OCI-LY7 (cell line): ENCODE measurements around the gene HAPSTR1. TPM values are rescaled to one million over a fixed set of nuclear protein-coding genes. Genes with fewer than 3 reads are reported as not detected.

ENCODE experiments used
- BruUV-seq: library from RNA; stranded (reverse); fragments of 400-500 nt; replicated peaks from 2 replicates; lab custom pipeline; 2021; lab: Mats Ljungman, UMichigan
- CTCF ChIA-PET: fragments of 300-600 bp; sonication (Branson Sonifier 250); formaldehyde crosslinking; loops from one replicate; lab custom pipeline; 2022; ENCODE audit warnings: antibody characterized with exemption; ENCODE audit not compliant: unreplicated experiment; lab: Charles Lee
- POLR2A ChIA-PET: fragments of 300-600 bp; sonication (Branson Sonifier 250); formaldehyde crosslinking; loops from one replicate; lab custom pipeline; 2022; ENCODE audit warnings: antibody characterized with exemption; lab: Charles Lee
- DNase-seq: peaks from one replicate; pipeline ENCODE4 v3.0.0-alpha.2; 2015; ENCODE audit warnings: low spot score
- H2AFZ ChIP-seq: fragments of 200-600 bp; sonication (generic), shearing (Covaris generic); 2 replicates; pipeline ENCODE4 v1.6.1; 2014; ENCODE audit warnings: mild to moderate bottlenecking, antibody characterized with exemption, low read length, moderate library complexity
- H3K27ac ChIP-seq: fragments of 200-600 bp; sonication (generic); 2 replicates; pipeline ENCODE4 v1.5.1; 2014; ENCODE audit warnings: mixed run types, low read depth, mild to moderate bottlenecking, moderate library complexity, low read length, inconsistent platforms; ENCODE audit not compliant: poor library complexity, severe bottlenecking
- H3K36me3 ChIP-seq: fragments of 200-600 bp; sonication (generic); 2 replicates; pipeline ENCODE4 v1.6.1; 2014; ENCODE audit warnings: mild to moderate bottlenecking, antibody characterized with exemption, low read length, moderate library complexity, mixed read lengths; ENCODE audit not compliant: insufficient read depth
- H3K4me1 ChIP-seq: fragments of 200-600 bp; sonication (generic); 2 replicates; pipeline ENCODE4 v1.5.1; 2014; ENCODE audit warnings: mild to moderate bottlenecking, low read length; ENCODE audit not compliant: insufficient read depth, poor library complexity, severe bottlenecking
- H3K4me2 ChIP-seq: fragments of 200-600 bp; sonication (generic); 2 replicates; pipeline ENCODE4 v1.6.1; 2014; ENCODE audit warnings: mild to moderate bottlenecking, low read length
- H3K4me3 ChIP-seq: fragments of 200-600 bp; sonication (generic); 2 replicates; pipeline ENCODE4 v1.5.1; 2014; ENCODE audit warnings: mild to moderate bottlenecking, low read depth, low read length; ENCODE audit not compliant: poor library complexity, severe bottlenecking
- H3K79me2 ChIP-seq: fragments of 200-600 bp; sonication (generic); 2 replicates; pipeline ENCODE4 v1.6.1; 2016; ENCODE audit warnings: low read depth, mild to moderate bottlenecking, low read length, moderate library complexity, mixed read lengths; ENCODE audit not compliant: insufficient read depth
- H3K9me2 ChIP-seq: fragments of 200-600 bp; sonication (generic); 2 replicates; pipeline ENCODE4 v1.6.1; 2016; ENCODE audit warnings: mild to moderate bottlenecking, low read length, mixed read lengths; ENCODE audit not compliant: insufficient read depth
- H3K9me3 ChIP-seq: fragments of 200-600 bp; sonication (generic); 2 replicates; pipeline ENCODE4 v1.6.1; 2014; ENCODE audit warnings: mild to moderate bottlenecking, mixed run types, low read length, mixed read lengths
- H4K20me1 ChIP-seq: fragments of 200-600 bp; sonication (generic); 2 replicates; pipeline ENCODE4 v1.6.1; 2014; ENCODE audit warnings: mild to moderate bottlenecking, antibody characterized with exemption, low read length, moderate library complexity, mixed read lengths; ENCODE audit not compliant: insufficient read depth
- CTCF ChIP-seq: fragments of 200-600 bp; sonication (generic); conservative IDR thresholded peaks from 2 replicates; pipeline ENCODE4 v1.5.1; 2014; ENCODE audit warnings: mild to moderate bottlenecking, antibody characterized with exemption, low read length, moderate library complexity, mixed read lengths
- EZH2phosphoT487 ChIP-seq: fragments of 200-600 bp; sonication (generic); IDR thresholded peaks from 2 replicates; pipeline ENCODE4 v1.6.1; 2018; ENCODE audit warnings: low read depth, borderline replicate concordance, mild to moderate bottlenecking, mixed run types, antibody characterized with exemption, low read length, moderate library complexity, mixed read lengths
- intact Hi-C: fragments of 100-400 bp; cut with micrococcal nuclease; formaldehyde crosslinking; loops from one replicate; pipeline ENCODE4 v1.10.0; 2022; ENCODE audit not compliant: unreplicated experiment
- total RNA-seq, 2 experiments: library from RNA; depleted of rRNA in 1 of 2; stranded (reverse); fragments of >200 nt in 1 of 2; shearing (Covaris generic) in 1 of 2; gene quantifications; 2 replicates each; pipeline ENCODE4 v1.2.3, GENCODE V29; 2014 to 2022

Gene HAPSTR1
- total RNA-seq, 2 experiments from 2014 or later = 50.9 to 71.5 TPM

GRCh38 chr16:9079430-9079812 lies 12.0 kb upstream of the HAPSTR1 start:
- H3K4me2 ChIP-seq = no peak overlapping the region
- H3K4me1 ChIP-seq = peaks cover 34% of the 10 kb centered on the region
- H3K9me2 ChIP-seq = no peaks in the 10 kb centered on the region
- H3K36me3 ChIP-seq = no peaks in the 10 kb centered on the region
- no peak overlapping the region for H3K4me3 ChIP-seq
- TF ChIP-seq CTCF (no peak), EZH2phosphoT487 (no peak)
- intact Hi-C loops = loop anchor here (1.0 kb wide), 1 partner anchor 12 kb away; the partner anchor contains the start of gene HAPSTR1
- BruUV-seq = no TSS peak
- H3K9me3 ChIP-seq = no peaks in the 10 kb centered on the region
- H3K27ac ChIP-seq = peak overlapping the region; percentile 22
- ChIA-PET CTCF (no interaction called here), POLR2A (interaction anchor here (1.3 to 5.3 kb wide), 3 partner anchors 11 to 18 kb away, joined by 5 to 46 read pairs (median 6); partner anchors contain the start of gene HAPSTR1)
- peak overlapping the region; percentile 39; the same call in 1 of the 2 replicates for H2AFZ ChIP-seq
- H3K79me2 ChIP-seq = no peaks in the 10 kb centered on the region
- no peaks in the 10 kb centered on the region for H4K20me1 ChIP-seq
- no peak for DNase-seq

GRCh38 chr16:9081158-9081557 lies 10.3 kb upstream of the HAPSTR1 start:
- Histone ChIP-seq H3K36me3 (no peaks in the 10 kb centered on the region), H3K9me2 (no peaks in the 10 kb centered on the region), H3K79me2 (no peaks in the 10 kb centered on the region), H3K27ac (no peak overlapping the region), H3K4me2 (no peak overlapping the region), H4K20me1 (no peaks in the 10 kb centered on the region), H2AFZ (peak overlapping the region; percentile 52), H3K4me3 (no peak overlapping the region), H3K9me3 (peaks cover 4% of the 10 kb centered on the region; the same call in 1 of the 2 replicates), H3K4me1 (peaks cover 44% of the 10 kb centered on the region)
- POLR2A ChIA-PET = interaction anchor here (0.7 to 5.3 kb wide), 2 partner anchors 10 to 1226 kb away, joined by 3 to 46 read pairs; partner anchors contain the start of gene HAPSTR1
- no peak for TF ChIP-seq EZH2phosphoT487
- TF ChIP-seq CTCF = no peak
- CTCF ChIA-PET = no interaction called here
- intact Hi-C loops = no loop called here
- no TSS peak for BruUV-seq
- DNase-seq = no peak

- intact Hi-C loops = no loop called here
- no peak for DNase-seq
- ChIA-PET CTCF (no interaction called here), POLR2A (interaction anchor here (0.7 to 5.3 kb wide), 2 partner anchors 9 to 1225 kb away, joined by 3 to 46 read pairs; partner anchors contain the start of gene HAPSTR1)
- TF ChIP-seq CTCF (no peak), EZH2phosphoT487 (no peak)
- Histone ChIP-seq H3K4me3 (no peak overlapping the region), H3K27ac (no peak overlapping the region), H3K9me3 (peaks cover 4% of the 10 kb centered on the region; the same call in 1 of the 2 replicates), H2AFZ (no peak overlapping the region), H3K9me2 (no peaks in the 10 kb centered on the region), H3K4me2 (no peak overlapping the region), H3K79me2 (no peaks in the 10 kb centered on the region), H3K4me1 (peaks cover 37% of the 10 kb centered on the region), H4K20me1 (no peaks in the 10 kb centered on the region), H3K36me3 (no peaks in the 10 kb centered on the region)
- BruUV-seq = no TSS peak
Measured at GRCh38 chr16:9081843-9082242, 9.6 kb upstream of the HAPSTR1 start.
